ENCODE measurements around the gene RAP1GDS1.

The RAP1GDS1 gene

GRCh38 chr4:98245226-98245625 lies 16.0 kb upstream of the RAP1GDS1 start:
- no peaks in the 10 kb centered on the region for H3K36me3 ChIP-seq (ENCODE audit: control insufficient read depth in 2 of 2, insufficient read depth in 1 of 2, low read length in 2 of 2)
- H3K4me1 ChIP-seq (ENCODE audit: control insufficient read depth, insufficient read depth, low read length), result no peaks in the 10 kb centered on the region
- ChIA-PET CTCF (no interaction called here), POLR2A (no interaction called here)
- no peak overlapping the region for H3K27ac ChIP-seq (ENCODE audit: extremely low read depth, low read depth, low read length)
- H3K9me3 ChIP-seq (ENCODE audit: control insufficient read depth, insufficient read depth, low read depth, low read length), result no peaks in the 10 kb centered on the region
- no peak overlapping the region for H3K4me3 ChIP-seq (ENCODE audit: low read depth, low read length)
- TF ChIP-seq ZNF560 (tag by site-specific recombination; IDR thresholded peaks at IDR 0.05; ENCODE audit: borderline replicate concordance) (no peak), ZNF571 (tag by site-specific recombination; IDR thresholded peaks at IDR 0.05) (no peak), ZNF169 (tag by site-specific recombination; IDR thresholded peaks at IDR 0.05) (no peak), SCRT2 (tag by site-specific recombination; IDR thresholded peaks at IDR 0.05) (no peak), GFI1B (tag by site-specific recombination; IDR thresholded peaks at IDR 0.05) (no peak), ZNF112 (tag by site-specific recombination; IDR thresholded peaks at IDR 0.05) (no peak), ZNF629 (tag by site-specific recombination; IDR thresholded peaks at IDR 0.05) (no peak), ZNF146 (tag by site-specific recombination; IDR thresholded peaks at IDR 0.05) (no peak), ZNF544 (tag by site-specific recombination; IDR thresholded peaks at IDR 0.05) (no peak), ZNF280C (tag by site-specific recombination; IDR thresholded peaks at IDR 0.05) (no peak), ZNF623 (tag by site-specific recombination; IDR thresholded peaks at IDR 0.05) (no peak), HOXD13 (CRISPR knock-in tag; IDR thresholded peaks at IDR 0.05; ENCODE audit: borderline replicate concordance) (no peak), ZNF830 (tag by site-specific recombination; IDR thresholded peaks at IDR 0.05; ENCODE audit: low read depth) (no peak), ELK4 (IDR thresholded peaks at IDR 0.05; ENCODE audit: borderline replicate concordance, low read depth, low read length) (no peak), ZNF501 (tag by site-specific recombination; IDR thresholded peaks at IDR 0.05) (no peak), KLF17 (tag by site-specific recombination; IDR thresholded peaks at IDR 0.05) (no peak)

GRCh38 chr4:98248934-98249333 lies 12.2 kb upstream of the RAP1GDS1 start:
- Histone ChIP-seq H3K9me3 (ENCODE audit: control insufficient read depth, insufficient read depth, low read depth, low read length) (no peaks in the 10 kb centered on the region), H3K36me3 (ENCODE audit: control insufficient read depth in 2 of 2, insufficient read depth in 1 of 2, low read length in 2 of 2) (no peaks in the 10 kb centered on the region), H3K4me3 (ENCODE audit: low read depth, low read length) (no peak overlapping the region), H3K27ac (ENCODE audit: extremely low read depth, low read depth, low read length) (no peak overlapping the region), H3K4me1 (ENCODE audit: control insufficient read depth, insufficient read depth, low read length) (no peaks in the 10 kb centered on the region)
- POLR2A ChIA-PET, result no interaction called here
- CTCF ChIA-PET, result no interaction called here
- TF ChIP-seq OSR2 (tag by site-specific recombination; IDR thresholded peaks at IDR 0.05) (no peak), ZNF26 (tag by site-specific recombination; IDR thresholded peaks at IDR 0.05) (no peak), ZNF140 (tag by site-specific recombination; IDR thresholded peaks at IDR 0.05) (no peak), ZNF341 (tag by site-specific recombination; IDR thresholded peaks at IDR 0.05; ENCODE audit: low read depth) (no peak), SCRT1 (tag by site-specific recombination; IDR thresholded peaks at IDR 0.05; ENCODE audit: borderline replicate concordance) (no peak), REST (tag by site-specific recombination; IDR thresholded peaks at IDR 0.05) (no peak), ZNF311 (tag by site-specific recombination; IDR thresholded peaks at IDR 0.05; ENCODE audit: borderline replicate concordance) (no peak), ZNF132 (tag by site-specific recombination; IDR thresholded peaks at IDR 0.05; ENCODE audit: borderline replicate concordance) (no peak), ZFP37 (tag by site-specific recombination; IDR thresholded peaks at IDR 0.05) (no peak), ZNF16 (tag by site-specific recombination; IDR thresholded peaks at IDR 0.05; ENCODE audit: low read depth) (no peak), ZNF776 (tag by site-specific recombination; IDR thresholded peaks at IDR 0.05; ENCODE audit: borderline replicate concordance) (no peak), ZNF404 (tag by site-specific recombination; IDR thresholded peaks at IDR 0.05) (no peak), ZNF155 (tag by site-specific recombination; IDR thresholded peaks at IDR 0.05) (no peak)
